Measurements from ENCODE around the gene ITGBL1. TPM values are rescaled to one million over a fixed set of nuclear protein-coding genes. Genes with fewer than 3 reads are reported as not detected.

Gene ITGBL1
- total RNA-seq, 4 donors from 2014 or later, result 0.27 to 2.6 (median 0.83) TPM; not detected in 1

DNA sequence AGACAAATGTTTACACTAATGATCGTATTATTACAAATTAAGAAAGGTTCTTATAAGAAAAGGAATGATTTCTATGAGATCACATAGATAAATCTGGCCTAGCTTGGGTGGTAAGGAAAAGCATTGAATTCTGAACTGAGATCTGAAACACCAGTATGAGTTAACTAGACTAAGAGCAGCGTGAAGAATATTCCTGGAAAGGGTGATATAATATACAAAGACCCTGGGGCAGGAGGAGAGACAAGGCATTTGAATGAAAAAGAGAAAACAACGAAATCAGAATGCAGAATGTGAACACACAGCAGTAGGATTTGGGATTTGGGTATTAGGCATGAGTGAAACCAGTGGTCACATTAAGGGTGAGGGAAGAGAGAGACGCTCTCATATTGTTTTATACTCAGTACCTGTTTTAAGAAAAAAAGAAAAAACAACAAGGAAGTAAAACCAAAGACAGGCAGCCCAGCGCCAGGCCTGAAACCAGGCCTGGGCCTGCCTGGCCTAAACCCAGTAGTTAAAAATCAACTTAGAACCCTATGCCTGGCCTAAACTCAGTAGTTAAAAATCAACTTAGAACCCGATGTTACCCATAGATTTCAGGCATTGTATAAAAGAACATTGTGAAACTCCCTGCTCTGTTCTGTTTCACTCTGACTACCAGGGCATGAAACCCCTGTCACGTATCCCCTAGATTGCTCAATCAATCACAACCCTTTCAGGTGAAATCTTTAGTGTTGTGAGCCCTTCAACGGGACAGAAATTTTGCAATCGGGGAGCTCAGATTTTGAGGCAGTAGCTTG is 287.1 kb downstream of the ITGBL1 start:
- Histone ChIP-seq H3K27ac (no peak overlapping the region), H3K27me3 (no peaks in the 10 kb centered on the region), H3K4me1 (no peaks in the 10 kb centered on the region), H3K9me3 (no peaks in the 10 kb centered on the region), H3K4me3 (no peak overlapping the region), H3K36me3 (no peaks in the 10 kb centered on the region)
- TF ChIP-seq CTCF (IDR thresholded peaks at IDR 0.05), result no peak
- no peak for TF ChIP-seq POLR2A (IDR thresholded peaks at IDR 0.05)
- DNase-seq, result no peak

GRCh38 chr13:101746513-101746912 is 294.0 kb downstream of the ITGBL1 start:
- no peak overlapping the region for H3K27ac ChIP-seq
- H3K4me3 ChIP-seq, result no peak overlapping the region
- TF ChIP-seq POLR2A (IDR thresholded peaks at IDR 0.05), result no peak
- TF ChIP-seq CTCF (IDR thresholded peaks at IDR 0.05), result no peak
- DNase-seq, result no peak
- no peaks in the 10 kb centered on the region for H3K36me3 ChIP-seq
- H3K4me1 ChIP-seq, result no peaks in the 10 kb centered on the region
- H3K27me3 ChIP-seq, result no peaks in the 10 kb centered on the region
- no peaks in the 10 kb centered on the region for H3K9me3 ChIP-seq

DNA sequence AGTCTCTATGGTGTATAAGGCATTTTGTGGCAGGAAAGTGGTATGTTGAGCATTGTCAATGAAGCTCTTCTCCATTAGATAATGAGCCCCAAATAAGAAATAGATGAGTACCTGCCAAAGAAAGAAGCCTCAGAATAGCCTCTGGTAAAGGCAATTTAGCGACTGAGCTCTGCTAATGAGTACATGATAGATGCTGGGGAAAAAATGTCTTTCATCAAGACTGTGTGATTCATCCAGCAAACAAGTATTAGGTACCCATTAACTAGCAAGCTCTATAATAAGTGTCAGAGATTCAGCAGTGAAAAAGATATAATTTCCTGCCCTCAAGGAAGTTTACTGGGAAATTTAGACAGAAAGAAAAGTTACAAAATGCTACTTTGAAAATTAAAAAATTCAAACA is 294.6 kb downstream of the ITGBL1 start:
- no peaks in the 10 kb centered on the region for H3K36me3 ChIP-seq
- DNase-seq, result no peak
- no peak overlapping the region for H3K4me3 ChIP-seq
- TF ChIP-seq CTCF (IDR thresholded peaks at IDR 0.05) (no peak), POLR2A (IDR thresholded peaks at IDR 0.05) (no peak)
- no peaks in the 10 kb centered on the region for H3K27me3 ChIP-seq
- H3K27ac ChIP-seq, result no peak overlapping the region
- no peaks in the 10 kb centered on the region for H3K4me1 ChIP-seq
- no peaks in the 10 kb centered on the region for H3K9me3 ChIP-seq

DNA sequence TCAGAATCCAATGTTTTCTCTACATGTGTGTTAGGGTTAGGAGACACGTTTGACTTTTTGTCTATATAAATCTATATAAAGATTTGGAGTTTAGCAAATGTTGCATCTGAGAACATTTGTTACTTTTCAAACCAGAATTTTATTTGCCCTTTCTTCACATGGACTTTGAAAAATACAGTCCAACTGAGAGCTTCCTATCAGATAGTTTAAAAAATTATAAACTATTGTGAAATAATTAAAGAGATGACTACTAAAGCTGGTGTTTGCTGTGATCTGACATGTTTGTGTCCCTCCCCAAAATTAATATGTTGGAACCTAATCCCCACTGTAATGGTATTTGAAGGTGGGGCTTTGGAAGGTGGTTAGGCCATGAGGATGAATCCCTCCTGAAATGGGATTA is 297.1 kb downstream of the ITGBL1 start:
- no peaks in the 10 kb centered on the region for H3K4me1 ChIP-seq
- DNase-seq, result no peak
- H3K27ac ChIP-seq, result no peak overlapping the region
- TF ChIP-seq POLR2A (IDR thresholded peaks at IDR 0.05), result no peak
- no peak for TF ChIP-seq CTCF (IDR thresholded peaks at IDR 0.05)
- no peaks in the 10 kb centered on the region for H3K9me3 ChIP-seq
- H3K4me3 ChIP-seq, result no peak overlapping the region
- H3K27me3 ChIP-seq, result no peaks in the 10 kb centered on the region
- H3K36me3 ChIP-seq, result no peaks in the 10 kb centered on the region

DNA sequence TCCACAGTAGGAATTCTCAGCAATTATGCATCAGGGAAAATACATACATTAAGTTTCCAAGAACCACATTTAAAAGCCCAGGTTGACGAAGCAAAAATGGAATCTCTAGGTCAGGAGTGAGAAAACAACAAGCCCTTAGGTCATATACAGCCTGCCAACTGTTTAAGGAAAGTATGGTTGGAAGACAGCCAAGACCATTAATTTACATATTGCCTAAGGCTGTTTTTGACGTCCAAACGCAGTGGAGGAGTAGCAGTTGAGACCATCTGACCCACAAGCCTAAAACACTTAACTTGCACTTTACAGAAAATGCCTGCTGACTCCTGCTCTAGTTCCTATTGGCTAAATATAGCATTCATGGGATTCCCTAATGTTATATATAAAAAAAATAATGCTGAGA is 299.0 kb downstream of the ITGBL1 start:
- no peaks in the 10 kb centered on the region for H3K9me3 ChIP-seq
- TF ChIP-seq POLR2A (IDR thresholded peaks at IDR 0.05), result no peak
- no peak for TF ChIP-seq CTCF (IDR thresholded peaks at IDR 0.05)
- DNase-seq, result no peak

More for the DNA sequence above, 299.0 kb downstream of the ITGBL1 start:
- Histone ChIP-seq H3K27ac (no peak overlapping the region), H3K4me3 (no peak overlapping the region), H3K27me3 (no peaks in the 10 kb centered on the region), H3K36me3 (no peaks in the 10 kb centered on the region), H3K4me1 (no peaks in the 10 kb centered on the region)

All from Peyer's patch (tissue), 4 donors.